ENCODE data around the gene OCSTAMP. TPM values are rescaled to one million over a fixed set of nuclear protein-coding genes. Genes with fewer than 3 reads are reported as not detected.

OCSTAMP gene
- total RNA-seq, 2 donors from 2014 or later: not detected

GRCh38 chr20:46512943-46513844, 37.3 kb downstream of the OCSTAMP start, which contains the start of gene ZNF334:
ZNF334 (minus strand) TSS chr20:46513559; CDS start chr20:46512102, 1,457 bp downstream.
- no peaks in the 10 kb centered on the region for H3K4me1 ChIP-seq
- H3K27ac ChIP-seq: no peak within 1 kb of the TSS
- TF ChIP-seq CTCF (IDR thresholded peaks at IDR 0.05): no peak
- H3K9ac ChIP-seq (ENCODE audit: low read depth in 2 of 2, low read length in 2 of 2): peak within 1 kb of the TSS in 1 of 2 donors; percentile 63
- H3K36me3 ChIP-seq: no peaks in the 10 kb centered on the region
- no peaks in the 10 kb centered on the region for H3K9me3 ChIP-seq
- H3K4me3 ChIP-seq: peak within 1 kb of the TSS; percentile 53
- H3K27me3 ChIP-seq: no peaks in the 10 kb centered on the region
- intact Hi-C loops (cut with DNase I): no loop called here
- DNase-seq: peak; percentile 46

GRCh38 chr20:46509523-46509922, 40.9 kb downstream of the OCSTAMP start:
- TF ChIP-seq CTCF (IDR thresholded peaks at IDR 0.05): no peak
- H3K36me3 ChIP-seq: no peaks in the 10 kb centered on the region
- H3K27ac ChIP-seq: no peak overlapping the region
- H3K9ac ChIP-seq (ENCODE audit: low read depth in 2 of 2, low read length in 2 of 2): no peak overlapping the region
- DNase-seq: no peak
- no peaks in the 10 kb centered on the region for H3K9me3 ChIP-seq
- H3K4me3 ChIP-seq: no peak overlapping the region
- intact Hi-C loops (cut with DNase I): no loop called here
- H3K4me1 ChIP-seq: no peaks in the 10 kb centered on the region
- no peaks in the 10 kb centered on the region for H3K27me3 ChIP-seq

- H3K36me3 ChIP-seq: no peaks in the 10 kb centered on the region
- TF ChIP-seq CTCF (IDR thresholded peaks at IDR 0.05): no peak
- H3K4me1 ChIP-seq: no peaks in the 10 kb centered on the region
- H3K9ac ChIP-seq (ENCODE audit: low read depth in 2 of 2, low read length in 2 of 2): no peak overlapping the region
- H3K9me3 ChIP-seq: no peaks in the 10 kb centered on the region
- no peaks in the 10 kb centered on the region for H3K27me3 ChIP-seq
- no peak overlapping the region for H3K27ac ChIP-seq
- no peak for DNase-seq
- no peak overlapping the region for H3K4me3 ChIP-seq
- intact Hi-C loops (cut with DNase I): no loop called here
Observed at GRCh38 chr20:46507760-46508407, 42.6 kb downstream of the OCSTAMP start.

- Histone ChIP-seq H3K9me3 (peaks cover 3% of the 10 kb centered on the region), H3K36me3 (no peaks in the 10 kb centered on the region), H3K27me3 (no peaks in the 10 kb centered on the region), H3K4me3 (no peak overlapping the region), H3K4me1 (no peaks in the 10 kb centered on the region), H3K27ac (no peak overlapping the region), H3K9ac (ENCODE audit: low read depth in 2 of 2, low read length in 2 of 2) (no peak overlapping the region)
- TF ChIP-seq CTCF (IDR thresholded peaks at IDR 0.05): no peak
- intact Hi-C loops (cut with DNase I): no loop called here
- no peak for DNase-seq
Observed at GRCh38 chr20:46505506-46505905, 44.9 kb downstream of the OCSTAMP start.

GRCh38 chr20:46501961-46502360, 48.5 kb downstream of the OCSTAMP start:
- DNase-seq: no peak
- Histone ChIP-seq H3K9ac (ENCODE audit: low read depth in 2 of 2, low read length in 2 of 2) (no peak overlapping the region), H3K27me3 (no peaks in the 10 kb centered on the region), H3K9me3 (peaks cover 3% of the 10 kb centered on the region), H3K27ac (no peak overlapping the region), H3K36me3 (no peaks in the 10 kb centered on the region), H3K4me3 (no peak overlapping the region), H3K4me1 (no peaks in the 10 kb centered on the region)
- TF ChIP-seq CTCF (IDR thresholded peaks at IDR 0.05): no peak
- intact Hi-C loops (cut with DNase I): no loop called here
